GM12878 (cell line): ENCODE measurements around the gene SLC35A2. TPM values are rescaled to one million over a fixed set of nuclear protein-coding genes. Genes with fewer than 3 reads are reported as not detected.

Source experiments
- GABPA ChIP-seq: IDR thresholded peaks from 2 replicates; pipeline ENCODE4 v1.6.1; 2014; ENCODE audit warnings: antibody characterized with exemption, low read depth, mild to moderate bottlenecking, inconsistent platforms
- HCFC1 ChIP-seq: fragments of 150-350 bp; IDR thresholded peaks from 2 replicates; pipeline ENCODE4 v1.6.1; 2014; ENCODE audit warnings: low read length
- IKZF2 ChIP-seq, 2 experiments: fragments of 450-650 bp; IDR thresholded peaks; 2 replicates each; pipeline ENCODE4 v1.6.1; 2017; ENCODE audit warnings: mild to moderate bottlenecking in 2 of 2, moderate library complexity in 2 of 2
- LARP7 ChIP-seq: fragments of 450-650 bp; IDR thresholded peaks from 2 replicates; pipeline ENCODE4 v1.6.1; 2017; ENCODE audit warnings: mild to moderate bottlenecking
- MEF2A ChIP-seq: IDR thresholded peaks from 2 replicates; pipeline ENCODE4 v1.6.1; 2011; ENCODE audit warnings: low read depth, mild to moderate bottlenecking, low read length, moderate library complexity; ENCODE audit not compliant: insufficient read depth
- MYC ChIP-seq: IDR thresholded peaks from 2 replicates; pipeline ENCODE4 v1.6.1; 2011; ENCODE audit warnings: mild to moderate bottlenecking, low read length, moderate library complexity, inconsistent platforms; ENCODE audit not compliant: insufficient read depth, insufficient replicate concordance, insufficient read length, severe bottlenecking
- NFYA ChIP-seq: IDR thresholded peaks from 2 replicates; pipeline ENCODE4 v1.6.1; 2011; ENCODE audit warnings: low read depth, mild to moderate bottlenecking, low read length, improper control_type of control experiment, borderline replicate concordance
- NR2C2 ChIP-seq: IDR thresholded peaks from 2 replicates; pipeline ENCODE4 v1.6.1; 2011; ENCODE audit warnings: borderline replicate concordance, low read depth; ENCODE audit not compliant: control insufficient read depth, insufficient read length
- RFX5 ChIP-seq: IDR thresholded peaks from 2 replicates; pipeline ENCODE4 v1.6.1; 2011; ENCODE audit warnings: low read depth, low read length, improper control_type of control experiment
- SMAD1 ChIP-seq: fragments of 450-650 bp; IDR thresholded peaks from 2 replicates; pipeline ENCODE4 v1.6.1; 2018; ENCODE audit warnings: mild to moderate bottlenecking, low read depth; ENCODE audit not compliant: partially characterized antibody
- TARDBP ChIP-seq: IDR thresholded peaks from 2 replicates; pipeline ENCODE4 v1.6.1; 2016; ENCODE audit warnings: borderline replicate concordance
- polyA plus RNA-seq, 11 experiments: library from polyadenylated mRNA; depleted of rRNA in 4 of 11; unstranded in 6 of 11; stranded (reverse) in 5 of 11; fragments of >200 nt; fragmentation: Nextera tagmentation in 4 of 11; fragmentation: Illumina TruSeq in 1 of 11; extraction: Ambion mirVana in 4 of 11; extraction: Trizol in 1 of 11; gene quantifications; 1 replicate in 1 of 11; 2 replicates in 10 of 11; pipeline versions ENCODE4 v1.2.1 to v1.2.3, GENCODE V29; 2011 to 2016; ENCODE audit warnings: inconsistent platforms in 2 of 11, missing spikeins in 2 of 11, low read depth in 1 of 11
- total RNA-seq, 4 experiments: library from RNA; depleted of rRNA in 3 of 4; stranded (reverse); fragments of >200 nt in 3 of 4; fragmentation: Illumina TruSeq in 1 of 4; extraction: Trizol in 1 of 4; gene quantifications; 2 replicates each; pipeline versions ENCODE4 v1.2.1 to v1.2.3, GENCODE V29; 2013 to 2021
- TF ChIP-seq, protein P1 (sequence below): fragments of 450-650 bp; formaldehyde crosslinking; IDR thresholded peaks from 2 replicates; pipeline ENCODE4 v1.5.0; 2022; ENCODE audit warnings: mild to moderate bottlenecking, missing genetic modification characterization
- TF ChIP-seq, protein P2 (sequence below): fragments of 150-350 bp; IDR thresholded peaks from 2 replicates; pipeline ENCODE4 v1.6.1; 2016; ENCODE audit warnings: low read depth, low read length
- TF ChIP-seq, protein P3 (sequence below): fragments of 450-650 bp; IDR thresholded peaks from 2 replicates; pipeline ENCODE4 v1.6.1; 2017; ENCODE audit warnings: mild to moderate bottlenecking, moderate library complexity
- TF ChIP-seq, protein P4 (sequence below): IDR thresholded peaks from 2 replicates; pipeline ENCODE4 v1.6.1; 2012; ENCODE audit warnings: low read depth, low read length, improper control_type of control experiment

The SLC35A2 gene
- total and polyA plus RNA-seq, 10 of the 15 experiments (the other 5 are each of a cell fraction or from before 2014, with no cell fraction given): 2.1 to 27.4 (median 14.9) TPM

DNA sequence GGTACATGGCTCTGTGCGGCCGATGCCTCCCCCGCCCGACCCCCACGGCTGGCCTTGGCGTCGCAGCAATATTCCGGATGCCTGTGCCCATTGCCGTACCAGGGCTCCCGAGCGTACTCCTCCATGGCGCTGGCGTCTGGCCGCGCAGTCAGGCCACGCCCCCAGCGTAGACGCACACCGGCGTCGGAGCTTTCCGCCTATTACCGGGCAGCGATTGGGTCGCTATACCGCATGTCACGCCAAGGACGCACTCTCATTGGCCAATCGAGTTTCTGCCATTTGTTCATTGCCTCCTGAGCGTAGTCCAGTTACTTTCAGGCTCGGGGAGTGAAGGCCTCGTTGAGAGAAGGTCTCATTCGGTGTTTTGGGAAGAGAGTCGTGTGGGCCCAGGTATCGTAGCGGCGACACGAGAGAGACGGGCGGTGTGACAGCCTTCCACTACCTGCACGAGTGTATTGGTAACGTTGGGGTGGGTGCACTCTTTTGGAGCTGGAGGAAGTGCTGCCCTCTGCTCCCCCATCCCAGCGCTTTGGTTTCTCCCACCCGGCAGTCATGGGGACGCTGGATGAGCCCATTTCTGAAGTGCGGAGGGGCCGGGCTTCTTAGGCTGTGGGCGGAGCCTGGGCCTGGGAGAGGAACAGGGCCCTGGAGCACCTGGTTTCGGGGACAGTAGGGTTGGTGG, 13.7 kb downstream of the SLC35A2 start, which contains the start of the genes PQBP1 and TIMM17B (continued):
- no peak; the same call in 1 of the 2 replicates for TF ChIP-seq HCFC1
- no peak for TF ChIP-seq MYC
- TF ChIP-seq SMAD1: peak; percentile 42
- TF ChIP-seq, protein P1, sequence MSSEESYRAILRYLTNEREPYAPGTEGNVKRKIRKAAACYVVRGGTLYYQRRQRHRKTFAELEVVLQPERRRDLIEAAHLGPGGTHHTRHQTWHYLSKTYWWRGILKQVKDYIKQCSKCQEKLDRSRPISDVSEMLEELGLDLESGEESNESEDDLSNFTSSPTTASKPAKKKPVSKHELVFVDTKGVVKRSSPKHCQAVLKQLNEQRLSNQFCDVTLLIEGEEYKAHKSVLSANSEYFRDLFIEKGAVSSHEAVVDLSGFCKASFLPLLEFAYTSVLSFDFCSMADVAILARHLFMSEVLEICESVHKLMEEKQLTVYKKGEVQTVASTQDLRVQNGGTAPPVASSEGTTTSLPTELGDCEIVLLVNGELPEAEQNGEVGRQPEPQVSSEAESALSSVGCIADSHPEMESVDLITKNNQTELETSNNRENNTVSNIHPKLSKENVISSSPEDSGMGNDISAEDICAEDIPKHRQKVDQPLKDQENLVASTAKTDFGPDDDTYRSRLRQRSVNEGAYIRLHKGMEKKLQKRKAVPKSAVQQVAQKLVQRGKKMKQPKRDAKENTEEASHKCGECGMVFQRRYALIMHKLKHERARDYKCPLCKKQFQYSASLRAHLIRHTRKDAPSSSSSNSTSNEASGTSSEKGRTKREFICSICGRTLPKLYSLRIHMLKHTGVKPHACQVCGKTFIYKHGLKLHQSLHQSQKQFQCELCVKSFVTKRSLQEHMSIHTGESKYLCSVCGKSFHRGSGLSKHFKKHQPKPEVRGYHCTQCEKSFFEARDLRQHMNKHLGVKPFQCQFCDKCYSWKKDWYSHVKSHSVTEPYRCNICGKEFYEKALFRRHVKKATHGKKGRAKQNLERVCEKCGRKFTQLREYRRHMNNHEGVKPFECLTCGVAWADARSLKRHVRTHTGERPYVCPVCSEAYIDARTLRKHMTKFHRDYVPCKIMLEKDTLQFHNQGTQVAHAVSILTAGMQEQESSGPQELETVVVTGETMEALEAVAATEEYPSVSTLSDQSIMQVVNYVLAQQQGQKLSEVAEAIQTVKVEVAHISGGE: no peak
- TF ChIP-seq, protein P2, sequence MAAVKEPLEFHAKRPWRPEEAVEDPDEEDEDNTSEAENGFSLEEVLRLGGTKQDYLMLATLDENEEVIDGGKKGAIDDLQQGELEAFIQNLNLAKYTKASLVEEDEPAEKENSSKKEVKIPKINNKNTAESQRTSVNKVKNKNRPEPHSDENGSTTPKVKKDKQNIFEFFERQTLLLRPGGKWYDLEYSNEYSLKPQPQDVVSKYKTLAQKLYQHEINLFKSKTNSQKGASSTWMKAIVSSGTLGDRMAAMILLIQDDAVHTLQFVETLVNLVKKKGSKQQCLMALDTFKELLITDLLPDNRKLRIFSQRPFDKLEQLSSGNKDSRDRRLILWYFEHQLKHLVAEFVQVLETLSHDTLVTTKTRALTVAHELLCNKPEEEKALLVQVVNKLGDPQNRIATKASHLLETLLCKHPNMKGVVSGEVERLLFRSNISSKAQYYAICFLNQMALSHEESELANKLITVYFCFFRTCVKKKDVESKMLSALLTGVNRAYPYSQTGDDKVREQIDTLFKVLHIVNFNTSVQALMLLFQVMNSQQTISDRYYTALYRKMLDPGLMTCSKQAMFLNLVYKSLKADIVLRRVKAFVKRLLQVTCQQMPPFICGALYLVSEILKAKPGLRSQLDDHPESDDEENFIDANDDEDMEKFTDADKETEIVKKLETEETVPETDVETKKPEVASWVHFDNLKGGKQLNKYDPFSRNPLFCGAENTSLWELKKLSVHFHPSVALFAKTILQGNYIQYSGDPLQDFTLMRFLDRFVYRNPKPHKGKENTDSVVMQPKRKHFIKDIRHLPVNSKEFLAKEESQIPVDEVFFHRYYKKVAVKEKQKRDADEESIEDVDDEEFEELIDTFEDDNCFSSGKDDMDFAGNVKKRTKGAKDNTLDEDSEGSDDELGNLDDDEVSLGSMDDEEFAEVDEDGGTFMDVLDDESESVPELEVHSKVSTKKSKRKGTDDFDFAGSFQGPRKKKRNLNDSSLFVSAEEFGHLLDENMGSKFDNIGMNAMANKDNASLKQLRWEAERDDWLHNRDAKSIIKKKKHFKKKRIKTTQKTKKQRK: no peak
- no peak for TF ChIP-seq TARDBP
- TF ChIP-seq, protein P3, sequence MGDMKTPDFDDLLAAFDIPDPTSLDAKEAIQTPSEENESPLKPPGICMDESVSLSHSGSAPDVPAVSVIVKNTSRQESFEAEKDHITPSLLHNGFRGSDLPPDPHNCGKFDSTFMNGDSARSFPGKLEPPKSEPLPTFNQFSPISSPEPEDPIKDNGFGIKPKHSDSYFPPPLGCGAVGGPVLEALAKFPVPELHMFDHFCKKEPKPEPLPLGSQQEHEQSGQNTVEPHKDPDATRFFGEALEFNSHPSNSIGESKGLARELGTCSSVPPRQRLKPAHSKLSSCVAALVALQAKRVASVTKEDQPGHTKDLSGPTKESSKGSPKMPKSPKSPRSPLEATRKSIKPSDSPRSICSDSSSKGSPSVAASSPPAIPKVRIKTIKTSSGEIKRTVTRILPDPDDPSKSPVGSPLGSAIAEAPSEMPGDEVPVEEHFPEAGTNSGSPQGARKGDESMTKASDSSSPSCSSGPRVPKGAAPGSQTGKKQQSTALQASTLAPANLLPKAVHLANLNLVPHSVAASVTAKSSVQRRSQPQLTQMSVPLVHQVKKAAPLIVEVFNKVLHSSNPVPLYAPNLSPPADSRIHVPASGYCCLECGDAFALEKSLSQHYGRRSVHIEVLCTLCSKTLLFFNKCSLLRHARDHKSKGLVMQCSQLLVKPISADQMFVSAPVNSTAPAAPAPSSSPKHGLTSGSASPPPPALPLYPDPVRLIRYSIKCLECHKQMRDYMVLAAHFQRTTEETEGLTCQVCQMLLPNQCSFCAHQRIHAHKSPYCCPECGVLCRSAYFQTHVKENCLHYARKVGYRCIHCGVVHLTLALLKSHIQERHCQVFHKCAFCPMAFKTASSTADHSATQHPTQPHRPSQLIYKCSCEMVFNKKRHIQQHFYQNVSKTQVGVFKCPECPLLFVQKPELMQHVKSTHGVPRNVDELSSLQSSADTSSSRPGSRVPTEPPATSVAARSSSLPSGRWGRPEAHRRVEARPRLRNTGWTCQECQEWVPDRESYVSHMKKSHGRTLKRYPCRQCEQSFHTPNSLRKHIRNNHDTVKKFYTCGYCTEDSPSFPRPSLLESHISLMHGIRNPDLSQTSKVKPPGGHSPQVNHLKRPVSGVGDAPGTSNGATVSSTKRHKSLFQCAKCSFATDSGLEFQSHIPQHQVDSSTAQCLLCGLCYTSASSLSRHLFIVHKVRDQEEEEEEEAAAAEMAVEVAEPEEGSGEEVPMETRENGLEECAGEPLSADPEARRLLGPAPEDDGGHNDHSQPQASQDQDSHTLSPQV: no peak
- no peak for TF ChIP-seq MEF2A
- TF ChIP-seq LARP7: peak; percentile 21; the same call in 1 of the 2 replicates
- TF ChIP-seq GABPA: no peak
- TF ChIP-seq NFYA: no peak
- TF ChIP-seq, protein P4, sequence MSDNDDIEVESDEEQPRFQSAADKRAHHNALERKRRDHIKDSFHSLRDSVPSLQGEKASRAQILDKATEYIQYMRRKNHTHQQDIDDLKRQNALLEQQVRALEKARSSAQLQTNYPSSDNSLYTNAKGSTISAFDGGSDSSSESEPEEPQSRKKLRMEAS: peak; percentile 14; the same call in 1 of the 2 replicates
- TF ChIP-seq IKZF2 (IDR thresholded peaks at IDR 0.05): no peak
- TF ChIP-seq RFX5: peak; percentile 91
- no peak for TF ChIP-seq NR2C2
- TF ChIP-seq, all 136 proteins: peak for 46
